ENCODE data around the gene BIRC7.

Gene BIRC7

DNA sequence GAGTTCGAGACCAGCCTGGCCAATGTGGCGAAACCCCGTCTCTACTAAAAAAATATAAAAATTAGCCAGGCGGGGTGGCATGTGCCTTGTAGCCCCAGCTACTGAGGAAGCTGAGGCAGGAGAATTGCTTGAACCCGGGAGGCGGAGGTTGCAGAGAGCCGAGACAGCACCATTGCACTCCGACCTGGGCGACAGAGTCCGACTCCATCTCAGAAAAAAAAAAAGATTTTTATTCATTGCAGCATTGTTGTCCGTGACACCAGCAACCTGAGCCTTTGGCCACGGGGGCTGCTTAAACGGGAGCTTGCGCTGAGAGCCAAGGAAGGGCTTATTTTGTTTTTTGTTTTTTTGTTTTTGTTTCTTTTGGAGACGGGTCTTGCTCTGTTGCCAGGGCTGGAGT lies 44.2 kb downstream of the BIRC7 start:
- DNase-seq (ENCODE audit: low read depth): no peak
- TF ChIP-seq, protein P1, sequence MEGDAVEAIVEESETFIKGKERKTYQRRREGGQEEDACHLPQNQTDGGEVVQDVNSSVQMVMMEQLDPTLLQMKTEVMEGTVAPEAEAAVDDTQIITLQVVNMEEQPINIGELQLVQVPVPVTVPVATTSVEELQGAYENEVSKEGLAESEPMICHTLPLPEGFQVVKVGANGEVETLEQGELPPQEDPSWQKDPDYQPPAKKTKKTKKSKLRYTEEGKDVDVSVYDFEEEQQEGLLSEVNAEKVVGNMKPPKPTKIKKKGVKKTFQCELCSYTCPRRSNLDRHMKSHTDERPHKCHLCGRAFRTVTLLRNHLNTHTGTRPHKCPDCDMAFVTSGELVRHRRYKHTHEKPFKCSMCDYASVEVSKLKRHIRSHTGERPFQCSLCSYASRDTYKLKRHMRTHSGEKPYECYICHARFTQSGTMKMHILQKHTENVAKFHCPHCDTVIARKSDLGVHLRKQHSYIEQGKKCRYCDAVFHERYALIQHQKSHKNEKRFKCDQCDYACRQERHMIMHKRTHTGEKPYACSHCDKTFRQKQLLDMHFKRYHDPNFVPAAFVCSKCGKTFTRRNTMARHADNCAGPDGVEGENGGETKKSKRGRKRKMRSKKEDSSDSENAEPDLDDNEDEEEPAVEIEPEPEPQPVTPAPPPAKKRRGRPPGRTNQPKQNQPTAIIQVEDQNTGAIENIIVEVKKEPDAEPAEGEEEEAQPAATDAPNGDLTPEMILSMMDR (IDR thresholded peaks at IDR 0.05; ENCODE audit: control insufficient read depth, extremely low read depth, insufficient read depth): no peak
- H3K4me3 ChIP-seq (ENCODE audit: low read depth, low read length): no peak overlapping the region

DNA sequence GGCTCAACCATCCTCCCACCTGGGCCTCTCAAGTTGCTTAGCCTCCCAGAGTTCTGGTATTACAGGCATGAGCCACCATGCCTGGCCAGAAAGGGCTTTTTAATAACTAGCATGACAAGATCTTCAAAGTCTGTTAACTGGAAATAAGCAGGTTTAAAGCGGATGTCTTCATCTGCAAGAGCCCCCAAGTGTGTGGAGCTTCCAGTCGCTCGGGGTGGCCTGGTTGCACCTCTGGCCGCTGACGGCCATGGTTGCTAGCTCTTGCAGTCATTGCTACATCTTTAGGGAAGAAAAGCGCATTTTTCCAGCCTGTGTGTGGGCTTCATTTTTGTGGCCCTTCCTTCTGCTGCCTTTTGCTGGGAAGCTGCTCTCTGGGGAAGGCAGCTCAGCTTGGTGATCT lies 44.7 kb downstream of the BIRC7 start:
- no peak overlapping the region for H3K4me3 ChIP-seq (ENCODE audit: low read depth, low read length)
- no peak for DNase-seq (ENCODE audit: low read depth)

DNA sequence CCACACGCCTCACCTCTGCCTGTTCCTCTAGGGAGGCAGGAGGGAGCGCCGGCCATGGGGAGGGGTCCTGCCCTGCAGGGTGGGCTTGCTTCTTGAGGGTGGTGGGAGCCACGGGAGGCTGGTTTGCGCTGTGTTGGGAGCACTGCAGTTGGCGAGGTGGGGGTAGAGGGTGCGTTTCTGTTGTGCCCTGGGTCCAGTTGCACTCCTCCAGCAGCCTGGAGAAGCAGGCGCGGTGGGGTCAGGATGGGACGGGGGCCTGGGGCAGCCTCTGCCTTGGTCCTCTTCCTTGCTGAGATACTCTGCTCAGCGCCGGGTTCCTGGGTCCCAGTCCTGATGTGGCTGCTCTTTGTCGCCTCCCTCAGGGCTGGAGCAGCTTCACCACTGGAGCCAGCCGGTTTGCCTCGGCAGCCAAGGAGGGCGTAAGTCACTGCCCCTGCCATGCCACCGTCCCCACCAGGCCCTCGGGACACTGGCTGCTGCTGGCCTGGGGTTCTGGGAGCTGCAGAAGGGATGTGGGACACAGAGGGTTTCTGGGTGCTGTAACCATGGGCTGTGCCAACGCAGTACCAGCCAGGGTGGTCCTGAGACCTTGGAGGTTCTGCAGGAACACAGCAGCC lies 45.3 kb downstream of the BIRC7 start:
- no peak overlapping the region for H3K4me3 ChIP-seq (ENCODE audit: low read depth, low read length)
- TF ChIP-seq, protein P1 (IDR thresholded peaks at IDR 0.05; ENCODE audit: control insufficient read depth, extremely low read depth, insufficient read depth): peak; percentile 38; the same call in 1 of the 2 replicates
- no peak for DNase-seq (ENCODE audit: low read depth)

More for the DNA sequence above, 44.7 kb downstream of the BIRC7 start:
- TF ChIP-seq, protein P1 (IDR thresholded peaks at IDR 0.05; ENCODE audit: control insufficient read depth, extremely low read depth, insufficient read depth): no peak

DNA sequence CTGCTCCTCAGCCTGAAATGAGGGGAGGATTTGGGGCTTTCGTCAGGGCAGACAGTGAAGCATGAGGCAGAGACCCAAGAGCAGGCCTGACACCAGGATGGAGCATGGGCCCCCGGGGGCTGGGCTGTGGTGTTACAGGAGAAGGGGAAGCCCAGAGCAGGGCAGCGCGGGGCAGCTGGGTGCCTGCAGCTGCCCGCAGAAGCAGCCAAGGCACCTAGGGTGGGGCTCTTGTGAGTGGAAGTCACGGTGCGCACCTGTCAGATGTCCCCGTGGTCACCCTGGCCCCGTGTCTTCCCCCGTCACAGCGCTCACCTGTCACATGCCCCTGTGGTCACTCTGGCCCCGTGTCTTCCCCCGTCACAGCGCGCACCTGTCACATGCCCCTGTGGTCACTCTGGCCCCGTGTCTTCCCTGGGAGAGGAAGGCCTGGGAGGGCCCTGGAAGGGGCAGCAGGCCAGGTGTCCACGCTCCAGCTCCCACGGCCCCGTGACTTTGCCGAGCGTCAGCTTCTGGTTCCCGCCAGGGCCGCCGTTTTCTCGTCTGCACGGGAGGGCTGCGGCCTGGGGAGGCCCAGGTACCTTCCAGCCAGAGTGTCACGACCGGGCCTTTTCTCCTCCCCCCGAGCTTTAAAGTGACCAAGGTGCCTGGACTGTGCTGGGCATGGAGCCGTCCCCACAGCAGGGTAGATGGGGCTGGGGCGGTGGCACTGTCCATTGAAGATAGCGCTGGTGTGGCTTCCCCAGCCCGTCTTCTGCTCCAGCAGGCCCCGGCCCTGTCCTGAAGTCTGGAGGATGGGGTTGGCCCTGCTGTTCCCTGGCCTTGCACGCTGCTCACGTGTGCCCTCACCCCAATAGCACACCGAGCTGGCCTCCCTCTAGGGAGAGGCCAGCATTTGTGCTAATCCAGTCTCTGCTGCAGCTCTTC lies 46.3 kb downstream of the BIRC7 start:
- H3K4me3 ChIP-seq (ENCODE audit: low read depth, low read length): no peak overlapping the region
- TF ChIP-seq, protein P1 (IDR thresholded peaks at IDR 0.05; ENCODE audit: control insufficient read depth, extremely low read depth, insufficient read depth): no peak
- DNase-seq (ENCODE audit: low read depth): no peak

DNA sequence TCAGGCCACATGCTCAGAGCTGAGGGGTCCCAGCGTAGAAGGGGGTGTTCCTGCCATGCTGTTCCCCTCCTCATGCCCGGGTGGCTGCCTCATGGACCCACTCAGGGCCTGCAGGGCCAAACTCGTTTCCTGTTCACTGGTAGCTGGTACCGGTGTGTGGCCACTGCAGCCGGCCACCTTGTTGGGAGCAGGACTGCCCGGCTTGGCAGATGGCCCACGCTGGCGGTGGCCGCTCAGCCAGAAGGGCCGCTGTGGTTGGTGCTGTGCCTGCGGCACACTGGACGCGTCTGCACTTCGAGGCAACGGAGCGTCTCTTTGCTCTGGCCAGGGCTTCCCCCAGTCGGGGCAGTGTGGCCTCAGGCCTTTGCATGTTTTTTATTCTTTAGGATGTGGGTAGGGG lies 47.2 kb downstream of the BIRC7 start:
- no peak for DNase-seq (ENCODE audit: low read depth)
- TF ChIP-seq, protein P1 (IDR thresholded peaks at IDR 0.05; ENCODE audit: control insufficient read depth, extremely low read depth, insufficient read depth): no peak
- no peak overlapping the region for H3K4me3 ChIP-seq (ENCODE audit: low read depth, low read length)

DNA sequence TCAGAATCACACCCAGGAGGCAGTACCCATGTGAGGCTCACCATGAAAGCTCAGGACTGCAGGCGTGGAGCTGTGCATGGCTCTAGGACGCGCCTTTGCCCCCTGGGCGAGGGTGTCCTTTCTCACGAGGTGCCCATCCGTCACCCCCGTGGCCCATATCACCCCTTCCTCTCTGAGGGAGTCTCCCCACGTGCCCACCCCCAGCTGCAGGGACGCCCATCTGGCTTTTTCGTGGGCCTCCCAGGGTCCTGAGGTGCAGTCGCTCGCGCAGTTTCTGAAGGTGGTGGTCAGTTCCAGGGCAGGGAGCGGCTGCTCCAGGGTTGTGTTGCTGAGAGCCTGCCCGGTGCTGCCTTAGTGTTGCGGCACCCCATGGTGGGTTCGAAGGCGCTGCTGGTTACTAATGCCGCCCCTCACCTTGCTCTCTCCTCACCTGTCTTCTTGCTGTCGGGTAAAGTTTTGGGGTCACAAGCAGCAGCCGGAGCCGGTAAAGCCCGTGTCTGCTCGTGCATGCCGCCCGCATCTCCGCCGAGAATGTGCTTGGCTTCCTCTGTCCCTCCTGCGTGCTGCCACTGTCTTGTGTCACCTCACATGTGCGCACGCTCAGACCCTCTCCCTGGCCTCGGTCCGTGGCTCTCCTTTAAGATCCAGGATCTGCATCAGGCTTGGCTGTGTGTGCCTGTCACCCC lies 47.8 kb downstream of the BIRC7 start:
- no peak overlapping the region for H3K4me3 ChIP-seq (ENCODE audit: low read depth, low read length)
- TF ChIP-seq, protein P1 (IDR thresholded peaks at IDR 0.05; ENCODE audit: control insufficient read depth, extremely low read depth, insufficient read depth): no peak
- no peak for DNase-seq (ENCODE audit: low read depth)
